ENCODE results near the gene PTEN. TPM values are rescaled to one million over a fixed set of nuclear protein-coding genes. Genes with fewer than 3 reads are reported as not detected.
A peak's percentile ranks its signal among the peaks of the same experiment; 100 is the strongest.
"Not testable (repeated sequence)": the region's sequence is repeated elsewhere in the genome, so short reads cannot be mapped to it uniquely, and the experiment has no call there.

Gene PTEN
- total RNA-seq, 1 experiment from 2014 or later = 53.7 TPM

DNA sequence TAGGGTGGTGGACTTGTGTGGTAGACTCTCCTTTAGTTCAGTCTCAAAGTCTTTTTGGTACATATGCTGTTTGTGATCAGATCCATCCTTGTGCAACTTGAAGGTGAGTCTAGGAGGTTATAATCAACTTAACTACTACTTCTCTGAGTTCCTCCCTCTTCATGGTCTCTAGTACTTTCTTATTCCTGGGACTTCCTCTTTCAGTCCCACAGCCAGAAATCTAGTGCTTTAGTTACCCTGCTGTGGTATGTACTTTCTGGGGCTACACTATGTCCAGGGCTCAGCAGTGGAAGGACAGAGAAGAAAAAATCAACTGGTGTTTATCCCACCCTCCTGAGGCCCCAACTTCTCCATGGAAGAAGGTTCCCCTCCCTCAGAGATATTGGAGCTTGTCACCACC, 26.0 kb upstream of the PTEN start:
- no peaks in the 10 kb centered on the region; the same call in none of the 2 replicates for H3K27me3 ChIP-seq (replicated peaks)
- H3K9me3 ChIP-seq (replicated peaks) = no peaks in the 10 kb centered on the region
- H3K36me3 ChIP-seq = no peaks in the 10 kb centered on the region
- no peak for DNase-seq (ENCODE audit: low read depth in 1 of 2, low spot score in 2 of 2)
- no peak overlapping the region for H3K27ac ChIP-seq
- H3K4me3 ChIP-seq = no peak overlapping the region
- 0 out of 2 replicates have a peak, but pooled peaks cover 3% of the 10 kb centered on the region for H3K4me1 ChIP-seq (replicated peaks)

- Histone ChIP-seq H3K36me3 (no peaks in the 10 kb centered on the region), H3K4me3 (no peak overlapping the region), H3K27me3 (replicated peaks) (no peaks in the 10 kb centered on the region; the same call in none of the 2 replicates), H3K27ac (no peak overlapping the region), H3K9me3 (replicated peaks) (no peaks in the 10 kb centered on the region), H3K4me1 (replicated peaks) (peaks cover 8% of the 10 kb centered on the region)
- no peak for DNase-seq (ENCODE audit: low read depth in 1 of 2, low spot score in 2 of 2)
Observed at GRCh38 chr10:87838650-87839049, 24.8 kb upstream of the PTEN start.

GRCh38 chr10:87841186-87841585, 22.2 kb upstream of the PTEN start:
- Histone ChIP-seq H3K27ac (no peak overlapping the region), H3K36me3 (no peaks in the 10 kb centered on the region), H3K27me3 (replicated peaks) (no peaks in the 10 kb centered on the region), H3K4me1 (replicated peaks) (peaks cover 21% of the 10 kb centered on the region), H3K9me3 (replicated peaks) (no peaks in the 10 kb centered on the region), H3K4me3 (no peak overlapping the region)
- no peak for DNase-seq (ENCODE audit: low read depth in 1 of 2, low spot score in 2 of 2)

GRCh38 chr10:87842220-87842641, 21.2 kb upstream of the PTEN start:
- Histone ChIP-seq H3K36me3 (no peaks in the 10 kb centered on the region), H3K4me3 (no peak overlapping the region), H3K27me3 (replicated peaks) (no peaks in the 10 kb centered on the region), H3K4me1 (replicated peaks) (peaks cover 22% of the 10 kb centered on the region), H3K9me3 (replicated peaks) (no peaks in the 10 kb centered on the region), H3K27ac (no peak overlapping the region)
- no peak for DNase-seq (ENCODE audit: low read depth in 1 of 2, low spot score in 2 of 2)

- no peaks in the 10 kb centered on the region for H3K9me3 ChIP-seq (replicated peaks)
- no peak overlapping the region for H3K4me3 ChIP-seq
- peaks cover 22% of the 10 kb centered on the region for H3K4me1 ChIP-seq (replicated peaks)
- peak in 1 of 2 experiments; percentile 23 for DNase-seq (ENCODE audit: low read depth in 1 of 2, low spot score in 2 of 2)
- no peak overlapping the region for H3K27ac ChIP-seq
- H3K36me3 ChIP-seq = no peaks in the 10 kb centered on the region
- H3K27me3 ChIP-seq (replicated peaks) = no peaks in the 10 kb centered on the region
Observed at GRCh38 chr10:87842776-87843497, 20.5 kb upstream of the PTEN start.

GRCh38 chr10:87843714-87844113, 19.7 kb upstream of the PTEN start:
- no peak for DNase-seq (ENCODE audit: low read depth in 1 of 2, low spot score in 2 of 2)
- H3K4me3 ChIP-seq = no peak overlapping the region
- H3K27ac ChIP-seq = no peak overlapping the region
- H3K9me3 ChIP-seq (replicated peaks) = no peaks in the 10 kb centered on the region
- no peaks in the 10 kb centered on the region for H3K36me3 ChIP-seq
- H3K4me1 ChIP-seq (replicated peaks) = peaks cover 22% of the 10 kb centered on the region
- no peaks in the 10 kb centered on the region for H3K27me3 ChIP-seq (replicated peaks)

- Histone ChIP-seq H3K4me3 (no peak overlapping the region), H3K27ac (peak overlapping the region; percentile 58; the same call in 1 of the 2 replicates), H3K27me3 (replicated peaks) (no peaks in the 10 kb centered on the region), H3K4me1 (replicated peaks) (peaks cover 22% of the 10 kb centered on the region), H3K36me3 (no peaks in the 10 kb centered on the region), H3K9me3 (replicated peaks) (no peaks in the 10 kb centered on the region)
- DNase-seq (ENCODE audit: low read depth in 1 of 2, low spot score in 2 of 2) = peak; percentile 13 to 49
Observed at GRCh38 chr10:87844837-87845623, 18.4 kb upstream of the PTEN start.

DNA sequence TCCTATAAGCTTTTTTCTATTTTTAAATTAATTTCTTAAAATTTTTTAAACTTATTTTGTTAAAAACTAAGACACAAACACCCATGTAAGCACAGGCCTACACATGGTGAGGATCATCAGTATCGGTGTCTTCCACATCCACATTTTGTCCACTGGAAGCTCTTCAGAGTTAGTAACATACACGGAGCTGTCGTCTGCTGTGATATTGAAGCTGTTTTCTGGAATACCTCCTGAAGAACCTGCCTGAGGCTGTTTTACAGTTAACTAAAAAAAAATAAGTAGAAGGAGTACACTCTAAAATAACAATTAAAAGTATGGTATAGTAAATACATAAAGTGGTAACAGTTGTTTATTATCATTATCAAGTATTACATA, 17.8 kb upstream of the PTEN start:
- H3K4me3 ChIP-seq = no peak overlapping the region
- H3K27ac ChIP-seq = peak overlapping the region; percentile 58
- peaks cover 22% of the 10 kb centered on the region for H3K4me1 ChIP-seq (replicated peaks)
- DNase-seq (ENCODE audit: low read depth in 1 of 2, low spot score in 2 of 2) = no peak
- no peaks in the 10 kb centered on the region for H3K27me3 ChIP-seq (replicated peaks)
- H3K36me3 ChIP-seq = no peaks in the 10 kb centered on the region
- no peaks in the 10 kb centered on the region for H3K9me3 ChIP-seq (replicated peaks)

GRCh38 chr10:87846023-87846422, 17.4 kb upstream of the PTEN start:
- Histone ChIP-seq H3K4me3 (no peak overlapping the region), H3K27ac (peak overlapping the region; percentile 30; the same call in 1 of the 2 replicates), H3K27me3 (replicated peaks) (no peaks in the 10 kb centered on the region), H3K36me3 (no peaks in the 10 kb centered on the region), H3K4me1 (replicated peaks) (peaks cover 22% of the 10 kb centered on the region), H3K9me3 (replicated peaks) (no peaks in the 10 kb centered on the region)
- peak; percentile 47 to 48 for DNase-seq (ENCODE audit: low read depth in 1 of 2, low spot score in 2 of 2)

- H3K4me1 ChIP-seq (replicated peaks) = peaks cover 22% of the 10 kb centered on the region
- not testable (repeated sequence) for H3K36me3 ChIP-seq; H3K27me3 ChIP-seq (replicated peaks); H3K27ac ChIP-seq; H3K4me3 ChIP-seq; H3K9me3 ChIP-seq (replicated peaks); DNase-seq (ENCODE audit: low read depth in 1 of 2, low spot score in 2 of 2)
Observed at GRCh38 chr10:87846711-87847110, 16.7 kb upstream of the PTEN start.

GRCh38 chr10:87847550-87847949, 15.9 kb upstream of the PTEN start:
- Histone ChIP-seq H3K27me3 (replicated peaks) (no peaks in the 10 kb centered on the region), H3K4me1 (replicated peaks) (peaks cover 19% of the 10 kb centered on the region), H3K27ac (no peak overlapping the region), H3K36me3 (no peaks in the 10 kb centered on the region), H3K4me3 (no peak overlapping the region), H3K9me3 (replicated peaks) (no peaks in the 10 kb centered on the region)
- DNase-seq (ENCODE audit: low read depth in 1 of 2, low spot score in 2 of 2) = no peak

GRCh38 chr10:87849001-87849400, 14.4 kb upstream of the PTEN start:
- Histone ChIP-seq H3K4me3 (no peak overlapping the region), H3K4me1 (replicated peaks) (peaks cover 14% of the 10 kb centered on the region), H3K27me3 (replicated peaks) (no peaks in the 10 kb centered on the region), H3K27ac (no peak overlapping the region), H3K36me3 (no peaks in the 10 kb centered on the region), H3K9me3 (replicated peaks) (no peaks in the 10 kb centered on the region)
- no peak for DNase-seq (ENCODE audit: low read depth in 1 of 2, low spot score in 2 of 2)

DNA sequence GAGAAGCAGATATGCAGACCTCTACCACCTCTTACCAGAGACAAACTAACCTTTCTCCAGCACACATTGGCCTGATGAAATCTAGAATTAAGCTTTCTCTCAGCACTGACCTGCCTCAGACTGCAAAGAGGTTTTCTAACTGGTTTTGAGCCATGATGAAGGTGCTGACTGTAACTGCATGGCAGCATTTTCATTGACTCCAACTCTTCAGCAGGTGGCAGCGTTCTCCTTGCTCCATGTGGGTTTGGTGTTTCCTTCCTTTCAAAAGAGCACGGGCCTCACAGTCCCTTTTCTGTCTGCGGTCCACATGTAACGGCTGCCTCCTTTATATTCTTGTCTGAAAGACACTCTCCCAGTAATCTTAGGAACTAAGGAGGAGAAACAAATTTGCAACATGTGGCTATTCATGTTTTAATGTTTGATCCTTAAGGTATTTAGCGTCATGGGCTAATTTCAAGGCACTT, 12.7 kb upstream of the PTEN start:
- H3K9me3 ChIP-seq (replicated peaks) = no peaks in the 10 kb centered on the region
- no peak overlapping the region for H3K27ac ChIP-seq
- H3K27me3 ChIP-seq (replicated peaks) = no peaks in the 10 kb centered on the region
- H3K4me3 ChIP-seq = no peak overlapping the region
- DNase-seq (ENCODE audit: low read depth in 1 of 2, low spot score in 2 of 2) = peak in 1 of 2 experiments; percentile 33
- H3K36me3 ChIP-seq = no peaks in the 10 kb centered on the region
- peaks cover 6% of the 10 kb centered on the region for H3K4me1 ChIP-seq (replicated peaks)

GRCh38 chr10:87852089-87852488, 11.3 kb upstream of the PTEN start:
- Histone ChIP-seq H3K36me3 (no peaks in the 10 kb centered on the region), H3K27ac (no peak overlapping the region), H3K4me1 (replicated peaks) (no peaks in the 10 kb centered on the region), H3K9me3 (replicated peaks) (no peaks in the 10 kb centered on the region), H3K4me3 (no peak overlapping the region), H3K27me3 (replicated peaks) (no peaks in the 10 kb centered on the region)
- no peak for DNase-seq (ENCODE audit: low read depth in 1 of 2, low spot score in 2 of 2)

All from SJSA1 (cell line).